ENCODE measurements around the gene NGEF. TPM values are rescaled to one million over a fixed set of nuclear protein-coding genes. Genes with fewer than 3 reads are reported as not detected.

The NGEF gene
- total and polyA plus RNA-seq, 8 donors = 2.6 to 30.9 (median 5.9) TPM

GRCh38 chr2:232941912-232942594 is 71.0 kb downstream of the NGEF start:
- 82 to 91% (median 85%) methylated on average over 10 of the region's 10 CpGs for WGBS, 5 donors
- no peaks in the 10 kb centered on the region for H3K4me1 ChIP-seq
- intact Hi-C loops (cut with DNase I; ENCODE audit: low total_unique reads) = no loop called here
- no peaks in the 10 kb centered on the region for H3K27me3 ChIP-seq
- no peak overlapping the region for H3K4me3 ChIP-seq
- H3K9me3 ChIP-seq = peaks cover 0 to 14% (median 10%) of the 10 kb centered on the region in 4 donors
- TF ChIP-seq EP300 (IDR thresholded peaks at IDR 0.05) = no peak
- TF ChIP-seq CTCF (IDR thresholded peaks at IDR 0.05) = no peak
- TF ChIP-seq POLR2AphosphoS5 (IDR thresholded peaks at IDR 0.05) = no peak
- no peak for TF ChIP-seq POLR2A (IDR thresholded peaks at IDR 0.05)
- H3K27ac ChIP-seq = no peak overlapping the region
- H3K36me3 ChIP-seq = no peaks in the 10 kb centered on the region
- no peak for DNase-seq

- Histone ChIP-seq H3K27ac (no peak overlapping the region), H3K36me3 (no peaks in the 10 kb centered on the region), H3K27me3 (no peaks in the 10 kb centered on the region), H3K4me1 (no peaks in the 10 kb centered on the region), H3K4me3 (no peak overlapping the region), H3K9me3 (peaks cover 0 to 14% (median 10%) of the 10 kb centered on the region in 4 donors)
- intact Hi-C loops (cut with DNase I; ENCODE audit: low total_unique reads) = no loop called here
- WGBS, 5 donors = 72 to 86% (median 77%) methylated on average over 8 of the region's 8 CpGs
- DNase-seq = no peak
- TF ChIP-seq POLR2AphosphoS5 (IDR thresholded peaks at IDR 0.05) (no peak), POLR2A (IDR thresholded peaks at IDR 0.05) (no peak), EP300 (IDR thresholded peaks at IDR 0.05) (no peak), CTCF (IDR thresholded peaks at IDR 0.05) (no peak)
Measured at GRCh38 chr2:232941400-232941799, 71.7 kb downstream of the NGEF start.

- intact Hi-C loops (cut with DNase I; ENCODE audit: low total_unique reads) = no loop called here
- WGBS, 5 donors = 85 to 94% (median 92%) methylated on average over 5 of the region's 5 CpGs
- H3K4me1 ChIP-seq = no peaks in the 10 kb centered on the region
- no peak overlapping the region for H3K4me3 ChIP-seq
- no peak for DNase-seq
- TF ChIP-seq CTCF (IDR thresholded peaks at IDR 0.05) (no peak), POLR2A (IDR thresholded peaks at IDR 0.05) (no peak), POLR2AphosphoS5 (IDR thresholded peaks at IDR 0.05) (no peak), EP300 (IDR thresholded peaks at IDR 0.05) (no peak)
- H3K9me3 ChIP-seq = peaks cover 0 to 14% (median 10%) of the 10 kb centered on the region in 4 donors
- H3K36me3 ChIP-seq = no peaks in the 10 kb centered on the region
- H3K27me3 ChIP-seq = no peaks in the 10 kb centered on the region
- no peak overlapping the region for H3K27ac ChIP-seq
Measured at GRCh38 chr2:232940724-232941123, 72.3 kb downstream of the NGEF start.

GRCh38 chr2:232937278-232937906 is 75.7 kb downstream of the NGEF start:
- H3K9me3 ChIP-seq = peaks cover 0 to 14% (median 10%) of the 10 kb centered on the region in 4 donors
- no peaks in the 10 kb centered on the region for H3K36me3 ChIP-seq
- intact Hi-C loops (cut with DNase I; ENCODE audit: low total_unique reads) = no loop called here
- WGBS, 5 donors = 60 to 73% (median 72%) methylated on average over 5 of the region's 5 CpGs
- peaks cover 0 to 12% (median 0%) of the 10 kb centered on the region in 3 donors for H3K27me3 ChIP-seq
- H3K4me3 ChIP-seq = no peak overlapping the region
- TF ChIP-seq EP300 (IDR thresholded peaks at IDR 0.05) = no peak
- no peak for TF ChIP-seq POLR2AphosphoS5 (IDR thresholded peaks at IDR 0.05)
- no peak for TF ChIP-seq CTCF (IDR thresholded peaks at IDR 0.05)
- no peak for TF ChIP-seq POLR2A (IDR thresholded peaks at IDR 0.05)
- H3K4me1 ChIP-seq = no peaks in the 10 kb centered on the region
- no peak overlapping the region for H3K27ac ChIP-seq
- no peak for DNase-seq
